Hepatocyte (in vitro differentiated cells): ENCODE results near the gene NPIPA1. TPM values are rescaled to one million over a fixed set of nuclear protein-coding genes. Genes with fewer than 3 reads are reported as not detected.
"Not testable (repeated sequence)": the region's sequence is repeated elsewhere in the genome, so short reads cannot be mapped to it uniquely, and the experiment has no call there.

Source experiments
- DNase-seq: peaks from one replicate; pipeline ENCODE4 v3.0.0-alpha.2; 2016; ENCODE audit warnings: low spot score
- H2AFZ ChIP-seq: fragments of 200-600 bp; sonication (generic); 2 replicates; pipeline ENCODE4 v1.6.0; 2016; ENCODE audit warnings: antibody characterized with exemption, mild to moderate bottlenecking
- H3K27ac ChIP-seq: fragments of 200-600 bp; sonication (generic); 2 replicates; pipeline ENCODE4 v1.5.1; 2016; ENCODE audit warnings: mild to moderate bottlenecking
- H3K27me3 ChIP-seq: fragments of 200-600 bp; sonication (generic); 2 replicates; pipeline ENCODE4 v1.6.1; 2016
- H3K36me3 ChIP-seq: fragments of 200-600 bp; sonication (generic); replicated peaks from 2 replicates; pipeline ENCODE4 v1.5.1; 2016; ENCODE audit warnings: low read depth; ENCODE audit not compliant: insufficient read depth
- H3K4me1 ChIP-seq: fragments of 200-600 bp; sonication (generic); 2 replicates; pipeline ENCODE4 v1.5.1; 2016; ENCODE audit warnings: mild to moderate bottlenecking, moderate library complexity; ENCODE audit not compliant: insufficient read depth
- H3K4me2 ChIP-seq: fragments of 200-600 bp; sonication (generic); 2 replicates; pipeline ENCODE4 v1.6.0; 2016
- H3K4me3 ChIP-seq: fragments of 200-600 bp; sonication (generic); 2 replicates; pipeline ENCODE4 v1.5.1; 2016; ENCODE audit warnings: mild to moderate bottlenecking
- H3K79me2 ChIP-seq: fragments of 200-600 bp; sonication (generic); 2 replicates; pipeline ENCODE4 v1.6.0; 2017; ENCODE audit warnings: mild to moderate bottlenecking
- H3K9me2 ChIP-seq: fragments of 200-600 bp; sonication (generic); replicated peaks from 2 replicates; pipeline ENCODE4 v1.6.0; 2017; ENCODE audit warnings: mild to moderate bottlenecking; ENCODE audit not compliant: insufficient read depth
- H3K9me3 ChIP-seq: fragments of 200-600 bp; sonication (generic); 2 replicates; pipeline ENCODE4 v1.5.1; 2016; ENCODE audit warnings: low read depth, mild to moderate bottlenecking
- H4K20me1 ChIP-seq: fragments of 200-600 bp; sonication (generic); 2 replicates; pipeline ENCODE4 v1.6.0; 2016; ENCODE audit warnings: mild to moderate bottlenecking; ENCODE audit not compliant: insufficient read depth, poor library complexity, severe bottlenecking
- CTCF ChIP-seq: fragments of 200-600 bp; sonication (generic); IDR thresholded peaks from 2 replicates; pipeline ENCODE4 v1.5.1; 2016; ENCODE audit warnings: antibody characterized with exemption, mild to moderate bottlenecking; ENCODE audit not compliant: poor library complexity
- WGBS: methylation state at CpG from one replicate; pipeline ENCODE4 v1.1.6; 2016; ENCODE audit warnings: low lambda C conversion rate; ENCODE audit errors: missing lambda C conversion rate; 5-methylcytosine and 5-hydroxymethylcytosine counted together
- polyA plus RNA-seq: library from polyadenylated mRNA; unstranded; fragments of >200 nt; fragmentation: Nextera tagmentation; extraction: Ambion mirVana; gene quantifications from 2 replicates; pipeline ENCODE4 v1.2.1, GENCODE V29; 2016
- total RNA-seq: library from RNA; depleted of rRNA; stranded (reverse); fragments of >200 nt; gene quantifications from 2 replicates; pipeline ENCODE4 v1.2.3, GENCODE V29; 2014

Gene NPIPA1
- 31.7 and 47.5 TPM in 2 replicates for total RNA-seq
- 42.8 and 59.3 TPM in 2 replicates for polyA plus RNA-seq

GRCh38 chr16:14937143-14937542 is at the start of gene NPIPA1:
NPIPA1 (plus strand) TSS chr16:14937443; CDS start chr16:14937443, 0 bp downstream.
- H3K4me1 ChIP-seq, H2AFZ ChIP-seq, H3K4me3 ChIP-seq, H3K9me2 ChIP-seq, DNase-seq, H3K4me2 ChIP-seq, H3K9me3 ChIP-seq, H3K79me2 ChIP-seq, H3K27me3 ChIP-seq, H4K20me1 ChIP-seq, H3K27ac ChIP-seq, H3K36me3 ChIP-seq: not testable (repeated sequence)
- WGBS: no CpG with 5 or more reads among the region's 4 CpGs

- H3K4me3 ChIP-seq, H3K9me2 ChIP-seq, H3K36me3 ChIP-seq, H3K4me1 ChIP-seq, H3K79me2 ChIP-seq, H2AFZ ChIP-seq, H4K20me1 ChIP-seq, H3K9me3 ChIP-seq, H3K27ac ChIP-seq, H3K4me2 ChIP-seq, H3K27me3 ChIP-seq: not testable (repeated sequence)
- 75% methylated on average over 4 of the region's 6 CpGs for WGBS
- DNase-seq: peak; percentile 3
These were observed 45.1 kb upstream of the NPIPA1 start for GRCh38 chr16:14892111-14892510.

DNA sequence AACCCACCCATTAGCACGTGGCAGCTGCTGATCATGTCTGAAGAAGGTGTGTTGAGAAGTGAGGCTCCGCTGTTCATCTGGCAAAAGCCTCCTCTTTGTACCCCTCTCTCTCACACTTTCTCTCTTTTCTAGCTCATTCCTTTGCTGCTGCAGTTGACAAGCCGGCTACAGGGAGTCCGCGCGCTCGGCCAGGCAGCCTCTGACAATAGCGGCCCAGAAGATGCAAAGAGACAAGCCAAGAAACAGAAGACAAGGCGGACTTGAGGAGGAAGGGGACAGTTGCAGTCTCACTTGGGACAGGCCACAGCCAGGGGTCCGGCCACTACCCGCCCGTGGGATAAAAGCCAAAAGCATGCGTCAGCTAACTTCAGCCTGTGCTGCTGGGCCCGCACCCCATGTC is 41.9 kb upstream of the NPIPA1 start:
- H3K79me2 ChIP-seq: not testable (repeated sequence)

GRCh38 chr16:14896023-14896422 is 41.2 kb upstream of the NPIPA1 start:
- H3K27me3 ChIP-seq, H3K36me3 ChIP-seq, H3K9me3 ChIP-seq, H3K4me3 ChIP-seq, H2AFZ ChIP-seq, DNase-seq, H3K4me2 ChIP-seq, H4K20me1 ChIP-seq, H3K79me2 ChIP-seq, H3K27ac ChIP-seq, H3K4me1 ChIP-seq, H3K9me2 ChIP-seq: not testable (repeated sequence)
- WGBS: 78% methylated on average over 8 of the region's 9 CpGs

More for the DNA sequence above, 41.9 kb upstream of the NPIPA1 start:
- not testable (repeated sequence) for H3K4me2 ChIP-seq, H4K20me1 ChIP-seq, H3K27ac ChIP-seq, H3K4me3 ChIP-seq, H3K36me3 ChIP-seq, H3K27me3 ChIP-seq, H3K4me1 ChIP-seq, H3K9me2 ChIP-seq, H2AFZ ChIP-seq, H3K9me3 ChIP-seq, DNase-seq
- 94% methylated on average over 12 of the region's 14 CpGs for WGBS

DNA sequence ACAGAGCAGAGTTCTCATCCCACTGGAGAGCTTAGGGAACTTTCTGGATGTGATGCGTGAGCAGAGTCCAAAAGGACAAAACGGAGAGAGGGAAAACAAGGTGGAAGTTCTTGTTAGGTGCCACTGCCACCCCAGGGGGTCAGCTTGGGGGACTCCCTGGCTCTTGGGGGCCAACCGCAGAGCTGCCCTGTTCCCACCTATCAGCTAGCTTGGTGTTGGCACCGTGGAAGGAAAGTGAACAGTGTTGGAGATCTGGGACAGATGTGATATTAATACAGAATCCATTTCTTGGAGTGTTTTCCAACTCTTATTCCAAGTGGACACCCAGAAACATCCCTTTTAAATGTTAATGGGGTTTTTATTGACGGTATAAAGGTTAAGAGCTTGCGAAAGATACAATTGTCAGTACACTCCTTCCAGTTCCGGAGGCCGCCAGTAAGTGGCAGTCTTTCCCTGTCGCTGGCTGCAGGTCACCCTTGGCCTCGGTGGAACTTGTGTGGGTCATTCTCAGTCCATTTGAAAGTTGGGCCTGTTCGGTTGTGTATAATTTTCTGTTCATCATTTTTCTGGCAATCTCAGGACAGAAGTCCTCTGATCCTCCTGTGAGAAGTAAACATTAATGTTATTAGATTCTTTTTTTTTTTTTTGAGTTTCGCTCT is 40.1 kb upstream of the NPIPA1 start:
- not testable (repeated sequence) for H3K9me2 ChIP-seq, H4K20me1 ChIP-seq, H3K4me1 ChIP-seq, H3K79me2 ChIP-seq, DNase-seq, H3K27me3 ChIP-seq, H2AFZ ChIP-seq, H3K9me3 ChIP-seq, H3K4me2 ChIP-seq, H3K36me3 ChIP-seq, H3K4me3 ChIP-seq, H3K27ac ChIP-seq
- peak; percentile 6 for TF ChIP-seq CTCF
- 73% methylated on average over 3 of the region's 12 CpGs for WGBS

- H3K36me3 ChIP-seq, H3K79me2 ChIP-seq, H3K4me1 ChIP-seq, DNase-seq, H3K4me2 ChIP-seq, H3K9me3 ChIP-seq, H2AFZ ChIP-seq, H4K20me1 ChIP-seq, H3K4me3 ChIP-seq, H3K27me3 ChIP-seq, H3K9me2 ChIP-seq, H3K27ac ChIP-seq: not testable (repeated sequence)
- WGBS: 98% methylated on average over 4 of the region's 4 CpGs
These were observed 39.1 kb upstream of the NPIPA1 start for GRCh38 chr16:14898162-14898561.

DNA sequence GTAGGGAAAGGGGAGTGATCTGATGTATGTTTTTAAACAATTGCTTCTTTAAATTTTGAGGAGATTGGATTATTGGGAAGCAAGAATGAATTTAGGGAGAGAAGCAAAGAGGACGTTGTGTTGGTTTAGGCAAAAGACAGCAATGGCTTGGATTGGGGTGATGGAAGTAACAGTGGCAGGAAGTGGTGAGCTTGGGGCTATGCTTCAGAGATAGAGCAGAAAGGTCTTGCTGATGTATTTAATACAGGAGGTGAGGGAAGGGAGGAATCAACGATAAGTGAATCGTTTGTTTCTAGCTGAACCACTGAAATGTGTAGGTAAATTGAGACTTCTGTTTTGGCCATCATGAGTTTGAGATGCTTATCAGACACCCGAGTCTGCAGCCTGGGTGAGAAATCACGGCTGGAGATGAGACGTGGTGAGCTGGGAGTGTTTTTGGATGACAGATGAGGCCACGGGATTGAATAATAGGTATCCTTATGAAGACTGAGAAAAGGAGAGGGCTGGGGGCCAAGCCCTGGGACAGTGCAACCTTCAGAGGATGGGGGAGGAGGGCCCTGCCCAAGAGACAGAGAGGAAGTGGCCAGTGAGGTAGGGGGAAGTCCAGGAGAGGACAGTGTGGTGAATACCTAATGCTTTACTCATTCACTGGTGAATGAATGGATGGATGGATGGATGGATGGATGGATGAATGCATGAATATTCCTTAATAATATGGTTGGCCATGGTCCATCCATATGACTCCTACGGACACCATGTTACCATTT is 33.9 kb upstream of the NPIPA1 start:
- not testable (repeated sequence) for H3K4me2 ChIP-seq, H3K36me3 ChIP-seq, H3K4me1 ChIP-seq, H4K20me1 ChIP-seq, H3K9me3 ChIP-seq, DNase-seq, H3K9me2 ChIP-seq, H3K27me3 ChIP-seq, H3K79me2 ChIP-seq, H3K27ac ChIP-seq, H2AFZ ChIP-seq, H3K4me3 ChIP-seq
- WGBS: 83% methylated on average over 7 of the region's 8 CpGs

DNA sequence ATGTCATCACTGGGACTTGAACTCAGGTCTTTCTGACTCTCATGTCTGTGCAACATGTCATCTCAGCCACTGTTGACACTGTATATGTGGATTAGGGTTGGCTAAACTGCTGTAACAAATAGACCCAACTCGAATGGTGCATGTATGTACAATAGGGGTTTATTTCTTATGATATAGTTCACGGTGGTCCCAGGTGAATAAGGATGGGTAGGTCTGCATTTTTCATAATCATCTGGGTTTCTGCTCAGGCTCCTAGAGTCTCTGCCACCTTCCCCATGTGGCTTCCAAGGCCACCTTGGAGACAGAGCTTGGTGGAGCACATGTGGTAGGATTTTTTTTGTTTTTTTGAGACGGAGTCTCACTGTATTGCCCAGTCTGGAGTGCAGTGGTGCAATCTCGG is 27.5 kb upstream of the NPIPA1 start:
- not testable (repeated sequence) for H2AFZ ChIP-seq, H3K79me2 ChIP-seq, H3K27ac ChIP-seq, H3K27me3 ChIP-seq, H3K36me3 ChIP-seq, H4K20me1 ChIP-seq, H3K4me2 ChIP-seq, H3K4me3 ChIP-seq, H3K4me1 ChIP-seq, H3K9me3 ChIP-seq, H3K9me2 ChIP-seq, DNase-seq
- 100% methylated on average over 2 of the region's 4 CpGs for WGBS
